Neuronal stem cell (in vitro differentiated cells): Measurements from ENCODE around the gene ARHGAP33. TPM values are rescaled to one million over a fixed set of nuclear protein-coding genes. Genes with fewer than 3 reads are reported as not detected.

Experiments used
- DNase-seq: peaks from one replicate; pipeline ENCODE4 v3.0.0-alpha.2; 2013; ENCODE audit warnings: low spot score
- H2AFZ ChIP-seq: one replicate; pipeline ENCODE4 v1.6.1; 2013; ENCODE audit warnings: mild to moderate bottlenecking, low read length, inconsistent platforms
- H2AK5ac ChIP-seq: 2 replicates; pipeline ENCODE4 v1.6.1; 2013; ENCODE audit warnings: low read depth, mild to moderate bottlenecking, inconsistent platforms, low read length, moderate library complexity, mixed read lengths
- H2BK120ac ChIP-seq: 2 replicates; pipeline ENCODE4 v1.6.1; 2013; ENCODE audit warnings: low read depth, mild to moderate bottlenecking, inconsistent platforms, low read length, moderate library complexity, mixed read lengths
- H2BK12ac ChIP-seq: one replicate; pipeline ENCODE4 v1.6.1; 2013; ENCODE audit warnings: low read length, inconsistent platforms
- H2BK15ac ChIP-seq: 2 replicates; pipeline ENCODE4 v1.6.1; 2013; ENCODE audit warnings: mild to moderate bottlenecking, low read length, inconsistent platforms, mixed read lengths
- H2BK5ac ChIP-seq: one replicate; pipeline ENCODE4 v1.6.1; 2013; ENCODE audit warnings: inconsistent platforms, mild to moderate bottlenecking, low read length, moderate library complexity
- H3K14ac ChIP-seq: one replicate; pipeline ENCODE4 v1.6.1; 2013; ENCODE audit warnings: low read length, inconsistent platforms
- H3K18ac ChIP-seq: 2 replicates; pipeline ENCODE4 v1.6.1; 2013; ENCODE audit warnings: low read length, inconsistent platforms
- H3K23ac ChIP-seq: 2 replicates; pipeline ENCODE4 v1.6.1; 2013; ENCODE audit warnings: low read depth, mild to moderate bottlenecking, mixed read lengths, low read length, inconsistent platforms; ENCODE audit not compliant: poor library complexity
- H3K27ac ChIP-seq: replicated peaks from 3 replicates; pipeline ENCODE4 v1.5.1; 2013; ENCODE audit warnings: low read length, inconsistent platforms
- H3K27me3 ChIP-seq, 3 experiments: 2 replicates each; pipeline ENCODE4 v1.6.1; 2013; ENCODE audit warnings: low read length in 3 of 3, mild to moderate bottlenecking in 2 of 3, inconsistent platforms in 1 of 3, low read depth in 1 of 3, mixed read lengths in 1 of 3, moderate library complexity in 1 of 3; ENCODE audit not compliant: control insufficient read depth in 3 of 3, insufficient read depth in 3 of 3
- H3K36me3 ChIP-seq, 2 donors: replicated peaks in 1 of 2; 2 replicates each; pipeline ENCODE4 v1.6.1; 2013; ENCODE audit warnings: low read length in 2 of 2; ENCODE audit not compliant: control insufficient read depth in 2 of 2, insufficient read depth in 2 of 2
- H3K4ac ChIP-seq: 2 replicates; pipeline ENCODE4 v1.6.1; 2013; ENCODE audit warnings: inconsistent platforms, mild to moderate bottlenecking, low read length, moderate library complexity
- H3K4me1 ChIP-seq, 2 donors: 1 replicate in 1 of 2; 2 replicates in 1 of 2; pipeline ENCODE4 v1.6.1; 2013; ENCODE audit warnings: low read length in 2 of 2, low read depth in 1 of 2; ENCODE audit not compliant: control insufficient read depth in 2 of 2, insufficient read depth in 1 of 2
- H3K4me2 ChIP-seq: one replicate; pipeline ENCODE4 v1.6.1; 2013; ENCODE audit warnings: mild to moderate bottlenecking, low read length, inconsistent platforms; ENCODE audit not compliant: insufficient read depth, poor library complexity, severe bottlenecking
- H3K4me3 ChIP-seq, 2 donors: 2 replicates each; pipeline ENCODE4 v1.5.1; 2013; ENCODE audit warnings: low read length in 2 of 2, mild to moderate bottlenecking in 2 of 2, inconsistent platforms in 1 of 2, moderate library complexity in 1 of 2
- H3K79me1 ChIP-seq: one replicate; pipeline ENCODE4 v1.6.1; 2013; ENCODE audit warnings: low read depth, mild to moderate bottlenecking, inconsistent platforms, low read length, moderate library complexity
- H3K9ac ChIP-seq: one replicate; pipeline ENCODE4 v1.6.1; 2013; ENCODE audit warnings: mild to moderate bottlenecking, low read depth, low read length, inconsistent platforms; ENCODE audit not compliant: poor library complexity
- H3K9me3 ChIP-seq, 2 donors: replicated peaks in 1 of 2; 2 replicates each; pipeline versions ENCODE3 to v1.6.1; 2013; ENCODE audit warnings: low read length in 2 of 2, mild to moderate bottlenecking in 2 of 2, inconsistent platforms in 1 of 2, low read depth in 1 of 2, mixed read lengths in 1 of 2, moderate library complexity in 1 of 2; ENCODE audit not compliant: control insufficient read depth in 2 of 2, insufficient read depth in 1 of 2
- H4K8ac ChIP-seq: one replicate; pipeline ENCODE4 v1.6.1; 2013; ENCODE audit warnings: low read depth, mild to moderate bottlenecking, inconsistent platforms, low read length, moderate library complexity
- H4K91ac ChIP-seq: one replicate; pipeline ENCODE4 v1.6.1; 2013; ENCODE audit warnings: low read length, low read depth, mild to moderate bottlenecking, inconsistent platforms; ENCODE audit not compliant: poor library complexity
- WGBS, 2 donors: extraction: QIAGEN DNeasy Blood & Tissue Kit; methylation state at CpG; one replicate each; pipeline ENCODE4 v1.1.7; 2013; ENCODE audit warnings: missing lambda C conversion rate in 2 of 2, mixed read lengths in 1 of 2; ENCODE audit not compliant: insufficient read length in 2 of 2, insufficient replicate concordance in 1 of 2; ENCODE audit errors: extremely low coverage in 2 of 2; 5-methylcytosine and 5-hydroxymethylcytosine counted together
- polyA plus RNA-seq, 2 experiments: library from polyadenylated mRNA; stranded (reverse); fragments of 200-250 nt; gene quantifications; one replicate each; pipeline ENCODE4 v1.2.3, GENCODE V29; 2013

The ARHGAP33 gene
- 36.2 TPM for polyA plus RNA-seq (2013, experiment 1 of 2)
- 37.5 TPM for polyA plus RNA-seq (2013, experiment 2 of 2)

GRCh38 chr19:35775298-35776101, at the start of gene ARHGAP33:
Gene ARHGAP33, plus strand, starts transcription at chr19:35775564. Its CDS starts 95 bp downstream, at chr19:35775659.
- no peaks in the 10 kb centered on the region for H3K9me3 ChIP-seq
- H2BK12ac ChIP-seq = no peak within 1 kb of the TSS
- H2BK5ac ChIP-seq = peak within 1 kb of the TSS; percentile 93
- no peak within 1 kb of the TSS for H3K23ac ChIP-seq
- peaks cover 2% of the 10 kb centered on the region for H3K79me1 ChIP-seq
- peak within 1 kb of the TSS; percentile 4 for H2BK15ac ChIP-seq
- H2AK5ac ChIP-seq = peak within 1 kb of the TSS; percentile 60
- H3K14ac ChIP-seq = no peak within 1 kb of the TSS
- H3K4ac ChIP-seq = no peak within 1 kb of the TSS
- WGBS, 2 donors = no CpG with 5 or more reads among the region's 82 CpGs
- H3K4me3 ChIP-seq = peak within 1 kb of the TSS; percentile 66 to 98
- no peak within 1 kb of the TSS for H4K8ac ChIP-seq
- peak within 1 kb of the TSS; percentile 67 for H3K4me2 ChIP-seq
- peaks cover 10 to 34% of the 10 kb centered on the region in 2 donors for H3K36me3 ChIP-seq
- peak within 1 kb of the TSS; percentile 82 for H2BK120ac ChIP-seq
- H3K18ac ChIP-seq = peak within 1 kb of the TSS; percentile 90
- H3K27me3 ChIP-seq = no peaks in the 10 kb centered on the region
- H2AFZ ChIP-seq = peak within 1 kb of the TSS; percentile 89
- H3K9ac ChIP-seq = peak within 1 kb of the TSS; percentile 96
- DNase-seq = peak; percentile 98
- H4K91ac ChIP-seq = no peak within 1 kb of the TSS
- no peak within 1 kb of the TSS for H3K27ac ChIP-seq
- peaks cover 19 to 20% of the 10 kb centered on the region in 2 donors for H3K4me1 ChIP-seq

GRCh38 chr19:35727053-35727955, 48.1 kb upstream of the ARHGAP33 start:
- H3K9me3 ChIP-seq = no peaks in the 10 kb centered on the region
- H2AFZ ChIP-seq = no peak overlapping the region
- no peaks in the 10 kb centered on the region for H3K27me3 ChIP-seq
- no peak overlapping the region for H3K4me2 ChIP-seq
- H3K79me1 ChIP-seq = peaks cover 13% of the 10 kb centered on the region
- H4K91ac ChIP-seq = no peak overlapping the region
- H2BK15ac ChIP-seq = no peak overlapping the region
- H2BK5ac ChIP-seq = no peak overlapping the region
- H3K14ac ChIP-seq = no peak overlapping the region
- no peak overlapping the region for H3K23ac ChIP-seq
- H3K18ac ChIP-seq = no peak overlapping the region
- no peak overlapping the region for H3K27ac ChIP-seq
- H3K4me3 ChIP-seq = no peak overlapping the region
- DNase-seq = no peak
- no peaks in the 10 kb centered on the region for H3K4me1 ChIP-seq
- H3K4ac ChIP-seq = no peak overlapping the region
- peaks cover 89 to 98% of the 10 kb centered on the region in 2 donors for H3K36me3 ChIP-seq
- peak overlapping the region; percentile 77 for H3K9ac ChIP-seq
- no CpG with 5 or more reads among the region's 25 CpGs for WGBS, 2 donors
- no peak overlapping the region for H2AK5ac ChIP-seq
- H2BK120ac ChIP-seq = no peak overlapping the region
- H4K8ac ChIP-seq = no peak overlapping the region
- no peak overlapping the region for H2BK12ac ChIP-seq

GRCh38 chr19:35727956-35728706, 47.2 kb upstream of the ARHGAP33 start:
- Histone ChIP-seq H2BK12ac (no peak overlapping the region), H3K4me2 (no peak overlapping the region), H4K8ac (no peak overlapping the region), H3K14ac (no peak overlapping the region), H3K9ac (no peak overlapping the region), H3K18ac (no peak overlapping the region), H3K27me3 (no peaks in the 10 kb centered on the region), H3K36me3 (peaks cover 82 to 97% of the 10 kb centered on the region in 2 donors), H2BK5ac (no peak overlapping the region), H2AK5ac (no peak overlapping the region), H3K23ac (no peak overlapping the region), H3K4ac (no peak overlapping the region), H2BK120ac (no peak overlapping the region), H3K9me3 (no peaks in the 10 kb centered on the region), H3K4me1 (no peaks in the 10 kb centered on the region), H2BK15ac (no peak overlapping the region), H3K4me3 (no peak overlapping the region), H2AFZ (no peak overlapping the region), H3K79me1 (peaks cover 11% of the 10 kb centered on the region), H3K27ac (no peak overlapping the region), H4K91ac (no peak overlapping the region)
- no CpG with 5 or more reads among the region's 19 CpGs for WGBS, 2 donors
- DNase-seq = no peak
